Measurements from ENCODE around the gene HOXC9. TPM values are rescaled to one million over a fixed set of nuclear protein-coding genes. Genes with fewer than 3 reads are reported as not detected.

The HOXC9 gene
- total RNA-seq, 1 donor from 2014 or later: not detected

DNA sequence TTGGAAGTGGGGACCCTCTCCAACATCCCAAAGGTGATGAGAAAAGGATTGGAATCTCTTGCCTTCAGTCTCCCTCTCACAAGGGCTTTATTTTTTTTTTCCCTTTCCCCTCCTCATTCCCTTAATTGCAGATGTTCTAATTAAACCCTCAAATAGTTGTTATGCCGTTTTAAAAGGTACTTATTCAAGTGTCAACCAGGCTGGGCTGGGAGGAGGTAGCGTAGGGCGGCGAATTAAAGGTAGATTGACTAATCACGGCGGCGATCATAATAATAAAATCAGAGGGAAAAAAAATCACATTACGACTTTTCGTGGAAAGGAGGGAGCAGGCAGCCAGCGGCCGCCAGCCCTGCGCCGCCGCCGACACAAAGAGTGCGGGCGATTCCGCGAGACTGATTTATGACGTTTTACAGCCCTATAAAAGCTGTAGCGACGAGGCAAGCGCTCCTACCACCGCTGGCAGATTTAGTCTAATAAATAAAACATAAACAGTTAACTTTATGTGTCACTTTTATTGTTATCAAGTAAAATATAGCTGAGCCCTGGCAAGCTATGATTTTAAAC is 52.0 kb downstream of the HOXC9 start:
- DNase-seq: no peak
- no peak for TF ChIP-seq CTCF (IDR thresholded peaks at IDR 0.05; ENCODE audit: borderline replicate concordance)
- H3K4me3 ChIP-seq: no peak overlapping the region
- no peak overlapping the region for H3K27ac ChIP-seq (replicated peaks)
- peaks cover 27% of the 10 kb centered on the region for H3K4me1 ChIP-seq
- no peaks in the 10 kb centered on the region for H3K9me3 ChIP-seq (replicated peaks)
- H3K27me3 ChIP-seq (ENCODE audit: low read depth): peaks cover 99% of the 10 kb centered on the region
- no peaks in the 10 kb centered on the region for H3K36me3 ChIP-seq
- intact Hi-C loops (cut with micrococcal nuclease): no loop called here

DNA sequence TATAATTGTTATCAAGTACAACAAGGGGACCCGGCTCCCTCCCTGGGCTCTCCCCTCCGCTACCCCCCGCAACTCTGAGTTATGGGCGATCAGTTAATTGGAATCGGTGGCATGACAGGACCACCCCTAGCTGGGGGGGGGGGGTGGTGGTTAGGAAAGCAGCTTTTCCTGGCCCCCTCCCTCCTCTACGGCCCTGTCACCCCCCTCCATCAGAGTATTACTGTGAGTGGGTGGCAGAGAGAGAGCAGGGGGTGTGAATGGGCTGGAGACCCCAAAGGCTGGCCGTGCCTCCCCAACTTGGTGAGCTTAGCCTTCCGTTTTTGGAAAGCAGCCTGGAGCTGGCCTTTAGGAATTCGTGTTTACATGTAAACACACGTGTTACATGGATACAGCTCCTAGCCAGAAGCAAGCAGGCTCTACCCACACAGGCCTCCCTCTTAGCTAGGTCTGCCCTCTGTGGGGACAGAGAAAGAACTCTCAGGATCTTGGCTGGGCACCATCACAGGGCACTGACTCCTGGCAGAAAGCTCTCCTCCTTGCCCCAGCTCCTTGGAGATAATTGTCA is 52.6 kb downstream of the HOXC9 start:
- intact Hi-C loops (cut with micrococcal nuclease): no loop called here
- Histone ChIP-seq H3K4me3 (no peak overlapping the region), H3K27ac (replicated peaks) (no peak overlapping the region), H3K36me3 (no peaks in the 10 kb centered on the region), H3K9me3 (replicated peaks) (no peaks in the 10 kb centered on the region), H3K4me1 (peaks cover 21% of the 10 kb centered on the region), H3K27me3 (ENCODE audit: low read depth) (peaks cover 99% of the 10 kb centered on the region)
- DNase-seq: no peak
- TF ChIP-seq CTCF (IDR thresholded peaks at IDR 0.05; ENCODE audit: borderline replicate concordance): no peak

Small RNA genes lying within 50 kb of the gene (microRNA-seq; reads per million reads assigned to microRNA genes)
- gene MIR196A2: not detected
- gene MIR615: not detected

Other genes starting within 250 kb of the HOXC9 start
- 2.1 TPM for gene CISTR, start 248.2 kb upstream of the HOXC9 start, total RNA-seq
- gene HOXC13, start 61.3 kb upstream of the HOXC9 start, total RNA-seq: not detected
- not detected for gene HOXC12, start 45.3 kb upstream of the HOXC9 start, total RNA-seq
- gene HOXC11, start 27.0 kb upstream of the HOXC9 start, total RNA-seq: not detected
- gene HOTAIR, start 25.2 kb upstream of the HOXC9 start, total RNA-seq: not detected
- gene HOXC10, start 15.0 kb upstream of the HOXC9 start, total RNA-seq: not detected
- not detected for gene HOXC8, start 8.8 kb downstream of the HOXC9 start, total RNA-seq
- not detected for gene HOXC6, start 28.3 kb downstream of the HOXC9 start, total RNA-seq
- gene HOXC5, start 32.9 kb downstream of the HOXC9 start, total RNA-seq: not detected
- not detected for gene HOXC4, start 53.7 kb downstream of the HOXC9 start, total RNA-seq
- gene SMUG1, start 188.8 kb downstream of the HOXC9 start, total RNA-seq: 16.2 TPM